CD14-positive monocyte (primary cell): ENCODE results near the gene FAM227B. TPM values are rescaled to one million over a fixed set of nuclear protein-coding genes. Genes with fewer than 3 reads are reported as not detected.
"Not testable (repeated sequence)": the region's sequence is repeated elsewhere in the genome, so short reads cannot be mapped to it uniquely, and the experiment has no call there.

Source experiments
- DNase-seq, 3 donors: peaks; one replicate each; pipeline ENCODE4 v3.0.0-alpha.2; 2011 to 2022
- H2AFZ ChIP-seq: 2 replicates; pipeline ENCODE4 v1.6.0; 2012; ENCODE audit warnings: mild to moderate bottlenecking, low read depth, low read length, inconsistent platforms; ENCODE audit not compliant: insufficient read depth, poor library complexity, severe bottlenecking
- H3K27ac ChIP-seq, 2 donors: 1 replicate in 1 of 2; 2 replicates in 1 of 2; pipeline ENCODE4 v1.5.1; 2012 to 2013; ENCODE audit warnings: low read length in 2 of 2, control low read depth in 1 of 2, inconsistent platforms in 1 of 2, low read depth in 1 of 2, mild to moderate bottlenecking in 1 of 2
- H3K27me3 ChIP-seq, 2 donors: one replicate each; pipeline versions ENCODE4 v1.6.0 to v1.6.1; 2011 to 2013; ENCODE audit warnings: low read length in 2 of 2; ENCODE audit not compliant: control insufficient read depth in 2 of 2, insufficient read depth in 2 of 2
- H3K36me3 ChIP-seq, 2 donors: replicated peaks in 1 of 2; 1 replicate in 1 of 2; 2 replicates in 1 of 2; pipeline versions ENCODE4 v1.5.1 to v1.6.1; 2012 to 2013; ENCODE audit warnings: low read length in 2 of 2, control low read depth in 1 of 2, inconsistent platforms in 1 of 2, mild to moderate bottlenecking in 1 of 2; ENCODE audit not compliant: insufficient read depth in 2 of 2, control insufficient read depth in 1 of 2
- H3K4me1 ChIP-seq, 2 donors: 1 replicate in 1 of 2; 2 replicates in 1 of 2; pipeline versions ENCODE4 v1.5.1 to v1.6.1; 2012 to 2013; ENCODE audit warnings: low read length in 2 of 2, control low read depth in 1 of 2, inconsistent platforms in 1 of 2, mild to moderate bottlenecking in 1 of 2, moderate library complexity in 1 of 2; ENCODE audit not compliant: insufficient read depth in 2 of 2, control insufficient read depth in 1 of 2
- H3K4me2 ChIP-seq: replicated peaks from 2 replicates; pipeline ENCODE3; 2012; ENCODE audit warnings: low read length, moderate library complexity, mild to moderate bottlenecking; ENCODE audit not compliant: poor library complexity, severe bottlenecking; ENCODE audit errors: extremely low read depth
- H3K4me3 ChIP-seq, 3 experiments: fragments of 200-600 bp in 1 of 3; sonication (generic) in 1 of 3; replicated peaks in 1 of 3; 1 replicate in 2 of 3; 2 replicates in 1 of 3; pipeline ENCODE4 v1.5.1; 2011 to 2013; ENCODE audit warnings: low read length in 3 of 3, mild to moderate bottlenecking in 3 of 3, control low read depth in 2 of 3, low read depth in 2 of 3, inconsistent platforms in 1 of 3, moderate library complexity in 1 of 3
- H3K79me2 ChIP-seq: 2 replicates; pipeline ENCODE4 v1.6.0; 2012; ENCODE audit warnings: mild to moderate bottlenecking, control low read depth, inconsistent platforms, low read length, moderate library complexity; ENCODE audit not compliant: insufficient read depth
- H3K9ac ChIP-seq: 2 replicates; pipeline ENCODE4 v1.6.0; 2017; ENCODE audit warnings: low read length, mild to moderate bottlenecking; ENCODE audit not compliant: insufficient read depth, poor library complexity, severe bottlenecking
- H3K9me3 ChIP-seq, 2 donors: replicated peaks in 1 of 2; 1 replicate in 1 of 2; 2 replicates in 1 of 2; pipeline versions ENCODE4 v1.5.1 to v1.6.1; 2012 to 2013; ENCODE audit warnings: low read length in 2 of 2, control low read depth in 1 of 2; ENCODE audit not compliant: control insufficient read depth in 1 of 2, insufficient read depth in 1 of 2
- H4K20me1 ChIP-seq: 2 replicates; pipeline ENCODE4 v1.6.0; 2012; ENCODE audit warnings: mild to moderate bottlenecking, low read length, control low read depth, moderate library complexity; ENCODE audit not compliant: insufficient read depth
- H3K27ac Mint-ChIP-seq, 7 donors: one replicate each; pipeline ENCODE4 v1.8.0; 2020; ENCODE audit warnings: mild to moderate bottlenecking in 7 of 7, mixed read lengths in 7 of 7, moderate library complexity in 6 of 7, inconsistent platforms in 2 of 7
- H3K27me3 Mint-ChIP-seq, 3 donors: one replicate each; pipeline ENCODE4 v1.8.0; 2021 to 2022; ENCODE audit warnings: low read depth in 3 of 3, mild to moderate bottlenecking in 3 of 3, mixed read lengths in 3 of 3, moderate library complexity in 3 of 3, inconsistent platforms in 1 of 3
- H3K36me3 Mint-ChIP-seq, 2 donors: one replicate each; pipeline ENCODE4 v1.8.0; 2020; ENCODE audit warnings: mixed read lengths in 2 of 2, inconsistent platforms in 1 of 2, mild to moderate bottlenecking in 1 of 2
- H3K4me1 Mint-ChIP-seq: one replicate; pipeline ENCODE4 v1.8.0; 2020; ENCODE audit warnings: mild to moderate bottlenecking, mixed read lengths
- H3K4me3 Mint-ChIP-seq, 2 donors: one replicate each; pipeline ENCODE4 v1.8.0; 2020; ENCODE audit warnings: mild to moderate bottlenecking in 2 of 2, mixed read lengths in 2 of 2, moderate library complexity in 1 of 2
- H3K9me3 Mint-ChIP-seq, 7 donors: one replicate each; pipeline ENCODE4 v1.8.0; 2020 to 2022; ENCODE audit warnings: mixed read lengths in 7 of 7, mild to moderate bottlenecking in 6 of 7, moderate library complexity in 6 of 7, inconsistent platforms in 2 of 7
- CTCF ChIP-seq: fragments of 200-600 bp; IDR thresholded peaks from one replicate; pipeline ENCODE4 v1.8.0; 2022; ENCODE audit warnings: antibody characterized with exemption, mild to moderate bottlenecking
- WGBS: methylation state at CpG from one replicate; pipeline ENCODE4 v1.1.5; 2013; ENCODE audit warnings: missing lambda C conversion rate; ENCODE audit not compliant: insufficient coverage; 5-methylcytosine and 5-hydroxymethylcytosine counted together
- intact Hi-C, 2 donors: fragments of 100-400 bp; cut with micrococcal nuclease; formaldehyde crosslinking; loops; one replicate each; pipeline versions ENCODE4 v1.15.0 to v1.15.1; 2023
- polyA plus RNA-seq, 3 donors: library from polyadenylated mRNA; depleted of rRNA in 1 of 3; unstranded in 2 of 3; stranded (reverse) in 1 of 3; fragments of 300-500 nt in 2 of 3; fragments of >200 nt in 1 of 3; fragmentation: Illumina TruSeq in 2 of 3; gene quantifications; 1 replicate in 2 of 3; 2 replicates in 1 of 3; pipeline ENCODE4 v1.2.3, GENCODE V29; 2012 to 2021

The FAM227B gene
- polyA plus RNA-seq, 3 donors, result 0.28 to 0.72 (median 0.49) TPM

GRCh38 chr15:49406352-49407118 lies 214.1 kb downstream of the FAM227B start:
- H3K36me3 Mint-ChIP-seq, result no peaks in the 10 kb centered on the region
- Histone ChIP-seq H3K79me2 (no peaks in the 10 kb centered on the region), H3K4me1 (no peaks in the 10 kb centered on the region), H4K20me1 (no peaks in the 10 kb centered on the region), H3K36me3 (no peaks in the 10 kb centered on the region), H3K9ac (no peak overlapping the region), H3K4me2 (no peak overlapping the region), H3K27ac (no peak overlapping the region), H3K9me3 (peaks cover 0 to 4% of the 10 kb centered on the region in 2 donors), H3K4me3 (no peak overlapping the region), H3K27me3 (no peaks in the 10 kb centered on the region), H2AFZ (no peak overlapping the region)
- no peaks in the 10 kb centered on the region for H3K4me1 Mint-ChIP-seq
- no peaks in the 10 kb centered on the region for H3K27me3 Mint-ChIP-seq
- intact Hi-C loops, result no loop called here
- DNase-seq, result no peak
- TF ChIP-seq CTCF, result no peak
- peaks cover 0 to 8% (median 4%) of the 10 kb centered on the region in 7 donors for H3K9me3 Mint-ChIP-seq
- 96% methylated on average over 10 of the region's 17 CpGs for WGBS
- H3K27ac Mint-ChIP-seq, result no peak overlapping the region
- no peak overlapping the region for H3K4me3 Mint-ChIP-seq

- H3K36me3 ChIP-seq, H3K4me3 Mint-ChIP-seq, H3K27ac ChIP-seq, H3K27me3 ChIP-seq, H3K36me3 Mint-ChIP-seq, H3K4me1 ChIP-seq, H4K20me1 ChIP-seq, H3K4me2 ChIP-seq, H3K9ac ChIP-seq, intact Hi-C loops, H3K27me3 Mint-ChIP-seq, H3K4me1 Mint-ChIP-seq, H3K9me3 ChIP-seq, H3K27ac Mint-ChIP-seq, H2AFZ ChIP-seq, H3K4me3 ChIP-seq, DNase-seq, H3K79me2 ChIP-seq: not testable (repeated sequence)
- WGBS, result 100% methylated on average over 1 of the region's 5 CpGs
- peaks cover 0 to 13% (median 7%) of the 10 kb centered on the region in 7 donors for H3K9me3 Mint-ChIP-seq
These were observed 217.9 kb downstream of the FAM227B start for GRCh38 chr15:49402515-49403296.
